Ovary (tissue), 3 donors: Measurements from ENCODE around the gene HSD17B3.

Source experiments
- CTCF ChIP-seq, 3 donors: fragments of 450-650 bp in 2 of 3; fragments of 200-600 bp in 1 of 3; IDR thresholded peaks; one replicate each; pipeline versions ENCODE4 v1.5.1 to v1.8.0; 2016 to 2022; ENCODE audit warnings: antibody characterized with exemption in 3 of 3, mild to moderate bottlenecking in 1 of 3
- EP300 ChIP-seq: sonication (generic); formaldehyde crosslinking; IDR thresholded peaks from one replicate; pipeline ENCODE4 v1.6.1; 2017; ENCODE audit warnings: antibody characterized with exemption
- POLR2A ChIP-seq: fragments of 450-650 bp; IDR thresholded peaks from one replicate; pipeline ENCODE4 v1.6.1; 2017; ENCODE audit warnings: antibody characterized with exemption, mild to moderate bottlenecking, moderate library complexity
- donor health status: DM: no; HTN: no; CAD: no.

- TF ChIP-seq POLR2A, result peak; percentile 5
- TF ChIP-seq CTCF (IDR thresholded peaks at IDR 0.05), result no peak
- TF ChIP-seq EP300, result no peak
Measured at GRCh38 chr9:96342571-96343245, 40.7 kb upstream of the HSD17B3 start.
